ENCODE measurements around the gene DHX8. TPM values are rescaled to one million over a fixed set of nuclear protein-coding genes. Genes with fewer than 3 reads are reported as not detected.

Gene DHX8
- total and polyA plus RNA-seq, 10 of the 15 experiments (the other 5 are each of a cell fraction or from before 2014, with no cell fraction given), result 27.6 to 50.4 (median 35.7) TPM

GRCh38 chr17:43528319-43528987 is 44.7 kb downstream of the DHX8 start:
- Histone ChIP-seq H3K4me3 (no peak overlapping the region), H2AFZ (ENCODE audit: control insufficient read depth, low read depth, low read length) (no peak overlapping the region), H3K9ac (ENCODE audit: control insufficient read depth, insufficient read depth, low read length) (no peak overlapping the region), H3K4me1 (ENCODE audit: control insufficient read depth, insufficient read depth, low read length) (no peaks in the 10 kb centered on the region), H3K36me3 (ENCODE audit: control insufficient read depth in 2 of 2, insufficient read depth in 2 of 2, low read length in 1 of 2) (peaks cover 11 to 16% of the 10 kb centered on the region in 2 experiments), H4K20me1 (ENCODE audit: control insufficient read depth, insufficient read depth) (no peaks in the 10 kb centered on the region), H3K4me2 (ENCODE audit: control insufficient read depth, insufficient read depth) (no peak overlapping the region), H3K9me3 (replicated peaks; ENCODE audit: control insufficient read depth, insufficient read depth, low read length) (no peaks in the 10 kb centered on the region), H3K27me3 (replicated peaks in 1 of 2; ENCODE audit: control insufficient read depth in 2 of 2, insufficient read depth in 2 of 2, low read length in 1 of 2) (no peaks in the 10 kb centered on the region), H3K79me2 (ENCODE audit: control insufficient read depth, insufficient read depth, low read length) (no peaks in the 10 kb centered on the region), H3K27ac (ENCODE audit: control insufficient read depth, insufficient read depth) (no peak overlapping the region)
- CTCF ChIA-PET, result interaction anchor here (0.6 to 1.0 kb wide), 4 partner anchors 12 to 1457 kb away, joined by 3 to 5 read pairs (median 3); no protein-coding TSS in a partner anchor
- in situ Hi-C loops (cut with MboI) (no loop called here), intact Hi-C loops (cut with micrococcal nuclease; ENCODE audit: unreplicated experiment) (no loop called here)
- RAD21 ChIA-PET (ENCODE audit: unreplicated experiment), result no interaction called here
- no TSS peak for BruUV-seq (replicated peaks)
- POLR2A ChIA-PET, result interaction anchor here (0.9 kb wide), 1 partner anchor 30 kb away, joined by 4 read pairs; no protein-coding TSS in a partner anchor
- ATAC-seq (no peak), FAIRE-seq (no peak), DNase-seq (ENCODE audit: low read depth, low spot score) (no peak)
- 95% methylated on average over 13 of the region's 13 CpGs for WGBS (ENCODE audit: insufficient coverage, insufficient replicate concordance, low lambda C conversion rate, missing lambda C conversion rate)
- TF ChIP-seq RAD21 (IDR thresholded peaks at IDR 0.05; ENCODE audit: insufficient read depth, low read depth, low read length) (no peak), EGR1 (IDR thresholded peaks at IDR 0.05; ENCODE audit: borderline replicate concordance in 1 of 2, low read depth in 2 of 2, low read length in 2 of 2) (no peak), E2F8 (IDR thresholded peaks at IDR 0.05; ENCODE audit: low read depth, partially characterized antibody) (no peak), MLLT1 (IDR thresholded peaks at IDR 0.05) (no peak), NKRF (conservative IDR thresholded peaks at IDR 0.05) (no peak), JUNB (IDR thresholded peaks at IDR 0.05) (no peak), IRF3 (IDR thresholded peaks at IDR 0.05) (no peak), MAX (IDR thresholded peaks at IDR 0.05; ENCODE audit: low read depth, low read length) (no peak), ZNF207 (IDR thresholded peaks at IDR 0.05; ENCODE audit: borderline replicate concordance) (no peak), ATF3 (IDR thresholded peaks at IDR 0.05; ENCODE audit: borderline replicate concordance, extremely low read depth, low read depth, low read length) (no peak), SREBF2 (IDR thresholded peaks at IDR 0.05; ENCODE audit: low read length) (no peak)
- SMC1A ChIA-PET (ENCODE audit: uncharacterized antibody, unreplicated experiment), result interaction anchor here (1.0 to 1.4 kb wide), 2 partner anchors 15 to 145 kb away, joined by 3 to 4 read pairs; no protein-coding TSS in a partner anchor
